Measurements from ENCODE around the gene ETV6. TPM values are rescaled to one million over a fixed set of nuclear protein-coding genes. Genes with fewer than 3 reads are reported as not detected.

The ETV6 gene
- total and polyA plus RNA-seq, 2 of the 8 experiments (the other 6 are each of a cell fraction or from before 2014, with no cell fraction given), result 5.5 to 23.9 TPM

DNA sequence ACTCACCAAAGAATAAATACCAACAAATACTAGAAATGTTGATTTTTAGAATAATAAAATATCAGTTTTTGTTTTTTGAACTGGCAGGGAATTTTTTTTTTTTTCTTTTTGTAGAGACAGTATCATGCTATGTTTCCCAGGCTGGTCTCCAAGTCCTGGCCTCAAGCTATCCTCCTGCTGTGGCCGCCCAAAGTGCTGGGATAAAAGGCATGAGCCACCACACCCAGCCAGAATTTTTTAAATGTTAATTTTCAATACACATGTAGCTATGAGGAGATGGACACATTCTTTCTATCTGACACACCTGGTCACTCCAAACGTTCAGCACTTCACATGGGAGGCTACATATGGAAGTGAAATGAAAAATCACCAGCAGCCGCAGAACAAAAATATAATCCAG is 126.8 kb downstream of the ETV6 start (continued):
- TF ChIP-seq, protein P1, sequence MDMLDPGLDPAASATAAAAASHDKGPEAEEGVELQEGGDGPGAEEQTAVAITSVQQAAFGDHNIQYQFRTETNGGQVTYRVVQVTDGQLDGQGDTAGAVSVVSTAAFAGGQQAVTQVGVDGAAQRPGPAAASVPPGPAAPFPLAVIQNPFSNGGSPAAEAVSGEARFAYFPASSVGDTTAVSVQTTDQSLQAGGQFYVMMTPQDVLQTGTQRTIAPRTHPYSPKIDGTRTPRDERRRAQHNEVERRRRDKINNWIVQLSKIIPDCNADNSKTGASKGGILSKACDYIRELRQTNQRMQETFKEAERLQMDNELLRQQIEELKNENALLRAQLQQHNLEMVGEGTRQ (IDR thresholded peaks at IDR 0.05; ENCODE audit: low read length), result no peak
- no peak for TF ChIP-seq KDM5A (IDR thresholded peaks at IDR 0.05; ENCODE audit: low read length)
- TF ChIP-seq POLR2AphosphoS5 (IDR thresholded peaks at IDR 0.05; ENCODE audit: low read depth, low read length), result no peak
- no peak for TF ChIP-seq SIRT6 (IDR thresholded peaks at IDR 0.05; ENCODE audit: low read length)

All from H1 (cell line).